Smooth muscle cell (in vitro differentiated cells): ENCODE measurements around the gene MGAT5B. TPM values are rescaled to one million over a fixed set of nuclear protein-coding genes. Genes with fewer than 3 reads are reported as not detected.

Source experiments
- DNase-seq: peaks from one replicate; lab custom pipeline; 2025; ENCODE audit not compliant: unreplicated experiment; lab: John Stamatoyannopoulos, UW
- H2AFZ ChIP-seq: fragments of 200-600 bp; sonication (generic); 2 replicates; pipeline ENCODE4 v1.6.0; 2016; ENCODE audit warnings: antibody characterized with exemption, low read depth, mild to moderate bottlenecking
- H3F3A ChIP-seq: fragments of 200-600 bp; sonication (generic); 2 replicates; pipeline ENCODE4 v1.6.0; 2017; ENCODE audit warnings: antibody characterized with exemption, low read depth
- H3K27ac ChIP-seq: fragments of 200-600 bp; sonication (generic); 2 replicates; pipeline ENCODE4 v1.5.1; 2016; ENCODE audit warnings: low read depth, mild to moderate bottlenecking
- H3K27me3 ChIP-seq: fragments of 200-600 bp; sonication (generic); 2 replicates; pipeline ENCODE4 v1.6.1; 2016; ENCODE audit warnings: low read depth, mild to moderate bottlenecking
- H3K36me3 ChIP-seq: fragments of 200-600 bp; sonication (generic); 2 replicates; pipeline ENCODE4 v1.5.1; 2016; ENCODE audit warnings: low read depth
- H3K4me1 ChIP-seq: fragments of 200-600 bp; sonication (generic); 2 replicates; pipeline ENCODE4 v1.5.1; 2016; ENCODE audit warnings: low read depth
- H3K4me2 ChIP-seq: fragments of 200-600 bp; sonication (generic); 2 replicates; pipeline ENCODE4 v1.6.0; 2016; ENCODE audit warnings: mild to moderate bottlenecking
- H3K4me3 ChIP-seq: fragments of 200-600 bp; sonication (generic); 2 replicates; pipeline ENCODE4 v1.5.1; 2016; ENCODE audit warnings: mild to moderate bottlenecking
- H3K79me2 ChIP-seq: fragments of 200-600 bp; sonication (generic); 2 replicates; pipeline ENCODE4 v1.6.0; 2016; ENCODE audit warnings: low read depth, mild to moderate bottlenecking
- H3K9ac ChIP-seq: fragments of 200-600 bp; sonication (generic); 2 replicates; pipeline ENCODE4 v1.6.0; 2016; ENCODE audit warnings: low read depth
- H3K9me3 ChIP-seq: fragments of 200-600 bp; sonication (generic); replicated peaks from 2 replicates; pipeline ENCODE4 v1.5.1; 2016; ENCODE audit warnings: low read depth
- H4K20me1 ChIP-seq: fragments of 200-600 bp; sonication (generic); 2 replicates; pipeline ENCODE4 v1.6.0; 2016; ENCODE audit warnings: low read depth
- CTCF ChIP-seq: fragments of 200-600 bp; sonication (generic); IDR thresholded peaks from 2 replicates; pipeline ENCODE4 v1.5.1; 2017; ENCODE audit warnings: borderline replicate concordance, mild to moderate bottlenecking, antibody characterized with exemption; ENCODE audit not compliant: insufficient read depth, poor library complexity, severe bottlenecking
- WGBS: methylation state at CpG from one replicate; pipeline ENCODE4 v1.1.7; 2016; ENCODE audit warnings: low lambda C conversion rate; 5-methylcytosine and 5-hydroxymethylcytosine counted together
- polyA plus RNA-seq: library from polyadenylated mRNA; unstranded; fragments of >200 nt; fragmentation: Nextera tagmentation; extraction: Ambion mirVana; gene quantifications from 2 replicates; pipeline ENCODE4 v1.2.1, GENCODE V29; 2016
- total RNA-seq: library from RNA; depleted of rRNA; stranded (reverse); fragments of >200 nt; gene quantifications from 2 replicates; pipeline ENCODE4 v1.2.3, GENCODE V29; 2014

MGAT5B gene
- total and polyA plus RNA-seq, 2 experiments from 2014 or later = 0.78 to 7.6 TPM

GRCh38 chr17:76922967-76923366 lies 54.8 kb downstream of the MGAT5B start:
- Histone ChIP-seq H4K20me1 (no peaks in the 10 kb centered on the region), H3K9me3 (no peaks in the 10 kb centered on the region), H3K4me3 (no peak overlapping the region), H3K27me3 (peaks cover 12% of the 10 kb centered on the region), H3K27ac (no peak overlapping the region), H3K79me2 (no peaks in the 10 kb centered on the region), H3F3A (no peaks in the 10 kb centered on the region), H3K4me1 (peaks cover 4% of the 10 kb centered on the region), H3K9ac (no peak overlapping the region), H2AFZ (no peak overlapping the region), H3K36me3 (no peaks in the 10 kb centered on the region), H3K4me2 (no peak overlapping the region)
- 89% methylated on average over 13 of the region's 13 CpGs for WGBS
- no peak for TF ChIP-seq CTCF
- DNase-seq = no peak

GRCh38 chr17:76923491-76923890 lies 55.3 kb downstream of the MGAT5B start:
- Histone ChIP-seq H3K79me2 (no peaks in the 10 kb centered on the region), H3K27me3 (peaks cover 11% of the 10 kb centered on the region), H3K36me3 (no peaks in the 10 kb centered on the region), H2AFZ (no peak overlapping the region), H4K20me1 (no peaks in the 10 kb centered on the region), H3K4me1 (peaks cover 4% of the 10 kb centered on the region), H3K9ac (no peak overlapping the region), H3K4me3 (no peak overlapping the region), H3K9me3 (no peaks in the 10 kb centered on the region), H3K4me2 (no peak overlapping the region), H3F3A (no peaks in the 10 kb centered on the region), H3K27ac (no peak overlapping the region)
- TF ChIP-seq CTCF = no peak
- no peak for DNase-seq
- WGBS = 87% methylated on average over 13 of the region's 13 CpGs

GRCh38 chr17:76924345-76925342 lies 56.4 kb downstream of the MGAT5B start:
- Histone ChIP-seq H4K20me1 (no peaks in the 10 kb centered on the region), H3K4me3 (no peak overlapping the region), H3K79me2 (no peaks in the 10 kb centered on the region), H3K9ac (no peak overlapping the region), H3K36me3 (no peaks in the 10 kb centered on the region), H3K27me3 (peaks cover under 1% of the 10 kb centered on the region), H3K4me2 (no peak overlapping the region), H3K4me1 (peaks cover 4% of the 10 kb centered on the region), H3F3A (no peaks in the 10 kb centered on the region), H2AFZ (no peak overlapping the region), H3K9me3 (no peaks in the 10 kb centered on the region), H3K27ac (no peak overlapping the region)
- 92% methylated on average over 29 of the region's 32 CpGs for WGBS
- DNase-seq = no peak
- no peak for TF ChIP-seq CTCF

GRCh38 chr17:76925441-76925891 lies 57.3 kb downstream of the MGAT5B start:
- no peak for TF ChIP-seq CTCF
- Histone ChIP-seq H4K20me1 (no peaks in the 10 kb centered on the region), H3F3A (no peaks in the 10 kb centered on the region), H3K4me1 (peaks cover 4% of the 10 kb centered on the region), H3K27ac (no peak overlapping the region), H3K36me3 (no peaks in the 10 kb centered on the region), H3K4me3 (no peak overlapping the region), H3K9me3 (no peaks in the 10 kb centered on the region), H3K79me2 (no peaks in the 10 kb centered on the region), H3K27me3 (no peaks in the 10 kb centered on the region), H2AFZ (no peak overlapping the region), H3K9ac (no peak overlapping the region), H3K4me2 (no peak overlapping the region)
- WGBS = 90% methylated on average over 8 of the region's 8 CpGs
- DNase-seq = no peak
